NCI-H345 (cell line): ENCODE data around the gene TEC.
"Not testable (repeated sequence)": the region's sequence is repeated elsewhere in the genome, so short reads cannot be mapped to it uniquely, and the experiment has no call there.

Experiments
- DNase-seq: peaks from one replicate; lab custom pipeline; 2025; lab: John Stamatoyannopoulos, UW

The TEC gene

GRCh38 chr4:48242511-48243195 lies 27.0 kb downstream of the TEC start:
- DNase-seq = no peak

GRCh38 chr4:48241731-48242130 lies 27.9 kb downstream of the TEC start:
- no peak for DNase-seq

- no peak for DNase-seq
These were observed 31.5 kb downstream of the TEC start for GRCh38 chr4:48237996-48238645.

GRCh38 chr4:48235050-48235449 lies 34.6 kb downstream of the TEC start:
- DNase-seq = no peak

GRCh38 chr4:48234575-48234974 lies 35.1 kb downstream of the TEC start:
- DNase-seq = no peak

- no peak for DNase-seq
These were observed 40.7 kb downstream of the TEC start for GRCh38 chr4:48228949-48229348.

- DNase-seq = no peak
These were observed 42.0 kb downstream of the TEC start for GRCh38 chr4:48227662-48228061.

GRCh38 chr4:48226199-48226598 lies 43.4 kb downstream of the TEC start:
- no peak for DNase-seq

- no peak for DNase-seq
These were observed 44.1 kb downstream of the TEC start for GRCh38 chr4:48225368-48226141.

- DNase-seq = no peak
These were observed 45.0 kb downstream of the TEC start for GRCh38 chr4:48224606-48225005.

GRCh38 chr4:48223633-48224295 lies 45.9 kb downstream of the TEC start:
- DNase-seq = no peak

GRCh38 chr4:48222491-48222890 lies 47.1 kb downstream of the TEC start:
- DNase-seq = no peak

- not testable (repeated sequence) for DNase-seq
These were observed 50.2 kb downstream of the TEC start for GRCh38 chr4:48219430-48219829.

- DNase-seq = no peak
These were observed 53.1 kb downstream of the TEC start for GRCh38 chr4:48216563-48216962.

GRCh38 chr4:48215977-48216376 lies 53.7 kb downstream of the TEC start:
- DNase-seq = no peak

- no peak for DNase-seq
These were observed 57.5 kb downstream of the TEC start for GRCh38 chr4:48212165-48212564.

- no peak for DNase-seq
These were observed 58.7 kb downstream of the TEC start for GRCh38 chr4:48210966-48211328.

- no peak for DNase-seq
These were observed 64.0 kb downstream of the TEC start for GRCh38 chr4:48205626-48206025.

GRCh38 chr4:48205107-48205506 lies 64.5 kb downstream of the TEC start:
- DNase-seq = no peak

- DNase-seq = no peak
These were observed 65.8 kb downstream of the TEC start for GRCh38 chr4:48203819-48204218.

GRCh38 chr4:48197643-48198237 lies 71.9 kb downstream of the TEC start:
- no peak for DNase-seq
